HFF-Myc (cell line): ENCODE data around the gene ZNF469.

ENCODE experiments used
- DNase-seq: peaks from one replicate; pipeline ENCODE4 v3.0.0-alpha.2; 2011; ENCODE audit warnings: low read depth; ENCODE audit errors: extremely low read depth
- H3K4me3 ChIP-seq: replicated peaks from 2 replicates; pipeline ENCODE4 v1.5.1; 2011; ENCODE audit warnings: low read depth, mild to moderate bottlenecking, control low read depth, low read length
- TF ChIP-seq, protein P1 (sequence below): IDR thresholded peaks from 2 replicates; pipeline ENCODE4 v1.5.1; 2012; ENCODE audit warnings: mild to moderate bottlenecking, low read depth, low read length, control low read depth; ENCODE audit errors: missing control alignments

Gene ZNF469

DNA sequence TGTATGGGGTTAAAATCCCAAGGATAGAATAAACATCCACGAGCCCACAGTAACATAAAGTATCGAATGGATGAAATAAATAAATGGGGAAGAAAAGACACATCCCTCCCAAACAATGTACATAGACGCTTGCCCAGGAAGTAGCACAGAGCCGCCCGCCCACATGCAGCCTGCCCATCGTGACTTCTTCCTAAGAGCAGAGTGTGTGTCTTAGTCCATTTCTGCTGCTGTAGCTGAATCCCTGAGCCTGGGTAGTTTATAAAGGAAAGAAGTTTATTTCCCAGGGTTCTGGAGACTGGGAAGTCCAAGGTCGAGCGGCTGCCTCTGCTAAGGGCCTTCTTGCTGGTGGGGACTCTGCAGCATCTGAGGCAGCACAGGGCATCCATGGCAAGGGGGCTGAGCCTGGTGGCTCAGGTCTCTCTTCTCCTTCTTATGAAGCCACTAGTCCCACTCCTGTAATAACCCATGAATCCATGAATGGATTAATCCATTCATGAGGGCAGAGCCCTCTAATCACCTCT lies 39.4 kb upstream of the ZNF469 start:
- TF ChIP-seq, protein P1, sequence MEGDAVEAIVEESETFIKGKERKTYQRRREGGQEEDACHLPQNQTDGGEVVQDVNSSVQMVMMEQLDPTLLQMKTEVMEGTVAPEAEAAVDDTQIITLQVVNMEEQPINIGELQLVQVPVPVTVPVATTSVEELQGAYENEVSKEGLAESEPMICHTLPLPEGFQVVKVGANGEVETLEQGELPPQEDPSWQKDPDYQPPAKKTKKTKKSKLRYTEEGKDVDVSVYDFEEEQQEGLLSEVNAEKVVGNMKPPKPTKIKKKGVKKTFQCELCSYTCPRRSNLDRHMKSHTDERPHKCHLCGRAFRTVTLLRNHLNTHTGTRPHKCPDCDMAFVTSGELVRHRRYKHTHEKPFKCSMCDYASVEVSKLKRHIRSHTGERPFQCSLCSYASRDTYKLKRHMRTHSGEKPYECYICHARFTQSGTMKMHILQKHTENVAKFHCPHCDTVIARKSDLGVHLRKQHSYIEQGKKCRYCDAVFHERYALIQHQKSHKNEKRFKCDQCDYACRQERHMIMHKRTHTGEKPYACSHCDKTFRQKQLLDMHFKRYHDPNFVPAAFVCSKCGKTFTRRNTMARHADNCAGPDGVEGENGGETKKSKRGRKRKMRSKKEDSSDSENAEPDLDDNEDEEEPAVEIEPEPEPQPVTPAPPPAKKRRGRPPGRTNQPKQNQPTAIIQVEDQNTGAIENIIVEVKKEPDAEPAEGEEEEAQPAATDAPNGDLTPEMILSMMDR: no peak
- DNase-seq: no peak
- H3K4me3 ChIP-seq: no peak overlapping the region

DNA sequence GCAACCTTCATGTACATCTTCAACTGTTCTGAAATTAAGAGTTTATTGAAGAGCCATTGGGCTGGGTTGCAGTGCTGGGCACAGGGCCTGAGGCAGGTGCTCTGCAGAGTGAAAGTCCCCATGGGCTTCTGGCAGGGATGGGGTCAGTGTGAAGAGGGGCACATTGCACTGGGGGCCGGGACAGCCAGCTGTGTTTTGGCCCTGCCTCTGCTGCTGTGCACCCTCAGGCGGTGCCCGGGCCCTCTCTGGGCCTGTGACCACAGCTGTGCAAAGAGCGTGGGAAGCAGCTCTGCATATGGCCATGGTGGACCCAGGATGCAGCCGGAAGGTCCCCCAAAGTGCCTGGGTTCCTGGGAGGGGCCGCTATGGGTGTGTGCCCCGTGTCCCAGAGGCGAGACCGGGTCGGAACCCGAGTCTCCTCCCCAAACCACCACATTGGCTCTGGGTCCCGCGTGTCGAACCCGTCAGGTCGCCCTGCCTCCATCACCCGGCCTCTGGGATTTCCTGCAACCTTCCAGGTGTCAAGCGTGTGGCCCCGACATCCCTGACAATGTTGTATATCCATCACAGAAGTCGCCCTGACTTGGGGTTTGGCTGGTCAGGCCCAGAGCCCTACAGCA lies 38.2 kb upstream of the ZNF469 start:
- TF ChIP-seq, protein P1: no peak
- DNase-seq: no peak

DNA sequence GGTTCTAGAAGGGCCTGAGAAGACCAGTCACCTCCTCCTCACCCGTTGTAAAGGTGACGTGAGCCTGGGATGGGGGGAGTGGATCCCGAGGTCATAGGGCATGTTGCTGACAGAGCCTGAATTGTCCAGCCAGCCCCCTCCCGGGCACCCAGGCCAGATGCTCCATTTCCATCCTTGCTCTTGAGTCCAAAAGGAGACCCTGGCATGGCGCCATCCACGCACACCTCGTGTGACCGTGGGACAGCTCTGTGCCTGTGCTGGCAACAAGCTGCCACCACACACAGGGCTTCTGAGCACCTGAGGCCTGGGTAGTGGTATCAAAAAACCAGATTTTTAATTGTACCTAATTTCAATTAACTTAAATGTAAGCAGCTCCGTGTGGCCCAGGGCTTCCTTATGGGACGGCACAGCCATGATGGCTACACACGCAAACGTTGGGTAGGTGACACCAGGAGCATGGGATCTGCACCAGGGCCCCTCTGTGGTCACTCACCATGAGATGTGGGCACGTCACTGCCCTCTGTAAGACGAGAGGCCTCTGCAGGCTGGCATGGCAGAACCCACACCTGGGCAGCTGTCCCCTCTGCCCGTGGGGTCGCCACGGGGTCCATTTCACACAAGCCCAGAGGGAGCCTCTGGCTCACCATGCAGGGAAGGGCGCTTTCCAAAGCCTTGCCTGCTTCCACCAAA lies 37.6 kb upstream of the ZNF469 start:
- DNase-seq: no peak
- TF ChIP-seq, protein P1: no peak
- no peak overlapping the region for H3K4me3 ChIP-seq

More for the DNA sequence above, 38.2 kb upstream of the ZNF469 start:
- no peak overlapping the region for H3K4me3 ChIP-seq

DNA sequence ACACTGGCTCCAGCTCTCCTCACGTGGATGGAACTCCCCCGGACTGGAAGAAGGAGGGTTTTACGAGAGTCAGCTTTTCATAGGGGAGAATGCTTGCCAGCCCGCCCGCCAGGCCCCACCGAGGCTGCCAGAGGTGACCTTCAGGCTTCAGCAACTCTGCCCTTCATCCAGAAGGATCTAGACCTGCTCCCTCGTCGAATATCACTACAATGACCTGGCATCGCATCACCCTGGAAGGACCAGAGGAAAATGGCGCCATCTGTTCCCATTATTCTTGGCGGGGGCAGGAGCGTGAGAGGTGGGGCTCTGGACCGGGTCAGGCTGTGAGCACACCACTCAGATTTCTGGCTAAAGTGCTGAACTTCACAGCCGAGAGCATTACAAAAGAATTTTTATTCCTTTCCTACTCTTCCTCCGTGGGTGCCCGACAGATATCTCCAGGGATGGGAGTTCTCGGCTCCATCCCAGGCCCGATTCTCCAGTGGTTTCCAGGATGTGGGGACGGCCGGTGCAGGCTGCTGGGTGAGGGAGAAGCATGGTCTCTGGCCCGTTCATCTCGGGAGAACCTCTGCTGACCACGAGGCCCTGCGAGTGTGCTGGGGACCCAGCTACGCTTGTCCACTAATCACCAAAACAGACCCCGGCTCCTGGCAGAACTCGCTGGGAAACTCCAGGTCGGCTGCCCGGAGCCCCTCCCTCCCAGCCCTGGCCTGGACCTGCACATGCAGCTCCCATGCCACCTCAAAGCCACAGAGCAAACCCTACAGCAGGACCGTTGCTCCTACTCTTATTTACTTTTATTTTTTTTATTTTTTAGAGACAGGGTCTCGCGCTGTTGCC lies 36.8 kb upstream of the ZNF469 start:
- no peak for DNase-seq
- TF ChIP-seq, protein P1: no peak
- H3K4me3 ChIP-seq: no peak overlapping the region

DNA sequence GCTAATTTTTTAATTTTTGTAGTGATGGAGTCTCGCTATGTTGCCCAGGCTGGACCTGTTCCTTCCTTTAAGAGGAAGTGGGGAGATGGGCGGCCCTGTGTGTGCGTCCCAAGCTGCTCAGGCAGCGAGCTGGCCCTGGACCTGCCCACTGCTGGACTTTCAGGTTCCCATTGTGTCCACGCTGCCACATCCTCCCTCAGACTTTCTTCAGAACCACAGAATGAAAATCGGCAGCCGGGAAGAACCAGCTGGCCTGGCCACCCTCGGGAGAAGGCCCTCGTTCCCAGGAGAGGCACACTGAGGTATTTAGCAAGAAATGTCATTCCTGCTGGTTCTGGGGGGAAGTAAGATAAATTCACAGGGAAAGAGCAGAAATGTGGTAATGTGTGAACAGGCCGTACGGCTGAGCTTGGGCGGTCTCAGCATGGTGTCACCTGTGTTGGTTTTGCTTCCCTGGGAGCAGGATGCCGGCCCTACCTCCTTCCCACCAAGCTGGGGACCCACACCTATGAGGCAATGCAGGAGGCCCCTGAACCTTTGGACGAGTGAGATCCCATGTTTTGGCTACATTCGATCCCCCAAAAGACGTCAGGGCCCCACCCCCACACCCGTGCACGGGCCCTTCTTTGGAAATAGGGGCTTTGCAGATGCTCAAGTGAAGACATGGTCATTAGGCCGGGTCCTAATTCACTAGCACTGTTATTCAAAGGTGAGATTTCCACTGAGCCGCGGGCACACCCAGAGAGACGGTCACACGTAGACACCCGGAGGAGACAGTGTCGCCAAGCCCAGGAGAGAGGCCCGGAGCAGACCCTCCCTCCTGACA lies 35.9 kb upstream of the ZNF469 start:
- H3K4me3 ChIP-seq: no peak overlapping the region
- DNase-seq: no peak
- TF ChIP-seq, protein P1: no peak
